HepG2 (cell line): ENCODE measurements around the gene DNAI2. TPM values are rescaled to one million over a fixed set of nuclear protein-coding genes. Genes with fewer than 3 reads are reported as not detected.
A peak's percentile ranks its signal among the peaks of the same experiment; 100 is the strongest.

Source experiments
- ATAC-seq: fragments of 200-7000 bp; cut with Tn5 transposase; 3 replicates; pipeline ENCODE4 v1.9.1; 2020; ENCODE audit warnings: mild to moderate bottlenecking, moderate library complexity
- BruUV-seq: library from RNA; stranded (reverse); fragments of 400-500 nt; replicated peaks from 2 replicates; lab custom pipeline; 2021; lab: Mats Ljungman, UMichigan
- CTCF ChIA-PET: fragments of 300-600 bp; formaldehyde crosslinking; extraction: SDS; loops from one replicate; lab custom pipeline; 2021; ENCODE audit warnings: low total read pairs, inconsistent platforms, low intra/inter-chr PET ratio; lab: Yijun Ruan, JAX
- POLR2A ChIA-PET: fragments of 350-600 bp; sonication (Branson Sonifier 250); formaldehyde crosslinking; loops from one replicate; lab custom pipeline; 2020; ENCODE audit warnings: antibody characterized with exemption, inconsistent platforms; lab: Yijun Ruan, JAX
- DNase-seq: peaks from one replicate; pipeline ENCODE4 v3.0.0-alpha.2; 2015; ENCODE audit warnings: low spot score
- FAIRE-seq: peaks from 3 replicates; lab custom pipeline; 2011; peaks lifted over from hg19 to GRCh38; lab: Jason Lieb, UNC
- H2AFZ ChIP-seq: one replicate; pipeline ENCODE4 v1.6.1; 2011; ENCODE audit warnings: low read length, inconsistent platforms
- H3K27ac ChIP-seq: fragments of 300-600 bp; 3 replicates; pipeline ENCODE4 v1.8.0; 2011; ENCODE audit warnings: mixed run types, mild to moderate bottlenecking, mixed read lengths, low read length, inconsistent platforms; ENCODE audit not compliant: insufficient read depth; ENCODE audit errors: extremely low read length
- H3K27me3 ChIP-seq, 2 experiments: fragments of 200-600 bp in 1 of 2; 2 replicates in 1 of 2; 3 replicates in 1 of 2; pipeline versions ENCODE4 v1.6.0 to v1.8.0; 2011; ENCODE audit warnings: low read length in 2 of 2, mild to moderate bottlenecking in 2 of 2, moderate library complexity in 2 of 2, inconsistent platforms in 1 of 2; ENCODE audit not compliant: insufficient read depth in 2 of 2, control insufficient read depth in 1 of 2
- H3K36me3 ChIP-seq, 2 experiments: fragments of 200-600 bp in 1 of 2; replicated peaks in 1 of 2; 2 replicates in 1 of 2; 3 replicates in 1 of 2; pipeline versions ENCODE4 v1.5.1 to v1.8.0; 2011; ENCODE audit warnings: low read length in 2 of 2, inconsistent platforms in 1 of 2; ENCODE audit not compliant: insufficient read depth in 2 of 2, control insufficient read depth in 1 of 2
- H3K4me1 ChIP-seq: 2 replicates; pipeline ENCODE4 v1.5.1; 2012; ENCODE audit warnings: low read length, inconsistent platforms; ENCODE audit not compliant: insufficient read depth
- H3K4me2 ChIP-seq: 2 replicates; pipeline ENCODE4 v1.6.0; 2011; ENCODE audit warnings: low read depth, low read length, inconsistent platforms
- H3K4me3 ChIP-seq, 3 experiments: fragments of 200-600 bp in 1 of 3; sonication (generic), shearing (Covaris generic) in 1 of 3; replicated peaks in 1 of 3; 2 replicates each; pipeline ENCODE4 v1.5.1; 2011 to 2016; ENCODE audit warnings: low read length in 3 of 3, inconsistent platforms in 2 of 3, low read depth in 2 of 3, mild to moderate bottlenecking in 2 of 3, control low read depth in 1 of 3, mixed read lengths in 1 of 3; ENCODE audit not compliant: insufficient read depth in 1 of 3
- H3K79me2 ChIP-seq: one replicate; pipeline ENCODE4 v1.6.1; 2011; ENCODE audit warnings: low read length, inconsistent platforms; ENCODE audit not compliant: insufficient read depth
- H3K9ac ChIP-seq: 2 replicates; pipeline ENCODE4 v1.6.0; 2011; ENCODE audit warnings: mild to moderate bottlenecking, low read depth, low read length, inconsistent platforms; ENCODE audit not compliant: insufficient read depth
- H3K9me3 ChIP-seq: 2 replicates; pipeline ENCODE4 v1.5.1; 2012; ENCODE audit warnings: mild to moderate bottlenecking, low read length
- H4K20me1 ChIP-seq: 2 replicates; pipeline ENCODE4 v1.6.0; 2011; ENCODE audit warnings: inconsistent platforms, mild to moderate bottlenecking, low read length, moderate library complexity; ENCODE audit not compliant: insufficient read depth
- ARID4A ChIP-seq: sonication (generic); formaldehyde crosslinking; IDR thresholded peaks from 2 replicates; pipeline ENCODE4 v1.5.0; 2020; ENCODE audit warnings: mild to moderate bottlenecking, missing genetic modification reagents, borderline replicate concordance
- KAT2B ChIP-seq: fragments of 150-350 bp; IDR thresholded peaks from 2 replicates; pipeline ENCODE4 v1.6.1; 2014; ENCODE audit warnings: low read depth, low read length, borderline replicate concordance
- NAIF1 ChIP-seq: sonication (generic); formaldehyde crosslinking; IDR thresholded peaks from 2 replicates; pipeline ENCODE4 v1.5.0; 2020; ENCODE audit warnings: mild to moderate bottlenecking, missing genetic modification reagents, borderline replicate concordance
- NFIB ChIP-seq: sonication (generic); formaldehyde crosslinking; IDR thresholded peaks from 2 replicates; pipeline ENCODE4 v1.9.0; 2021; ENCODE audit warnings: missing genetic modification reagents, mild to moderate bottlenecking, borderline replicate concordance
- PHF5A ChIP-seq: IDR thresholded peaks from one replicate; pipeline ENCODE4 v1.6.1; 2018; ENCODE audit warnings: low read depth, missing genetic modification reagents; ENCODE audit not compliant: unreplicated experiment
- SIX1 ChIP-seq: sonication (generic); formaldehyde crosslinking; IDR thresholded peaks from 2 replicates; pipeline ENCODE4 v1.4.0; 2020; ENCODE audit warnings: missing genetic modification reagents, borderline replicate concordance
- ZBTB39 ChIP-seq: sonication (generic); formaldehyde crosslinking; IDR thresholded peaks from 2 replicates; pipeline ENCODE4 v1.5.0; 2020; ENCODE audit warnings: missing genetic modification reagents
- ZNF788 ChIP-seq: sonication (generic); formaldehyde crosslinking; IDR thresholded peaks from 2 replicates; pipeline ENCODE4 v1.5.0; 2020; ENCODE audit warnings: mild to moderate bottlenecking, missing genetic modification reagents, borderline replicate concordance
- ZXDC ChIP-seq: sonication (generic); formaldehyde crosslinking; IDR thresholded peaks from 2 replicates; pipeline ENCODE4 v1.5.0; 2020; ENCODE audit warnings: mild to moderate bottlenecking, missing genetic modification reagents
- WGBS: methylation state at CpG from one replicate; pipeline ENCODE4 v1.1.6; 2017; ENCODE audit warnings: low lambda C conversion rate; 5-methylcytosine and 5-hydroxymethylcytosine counted together
- in situ Hi-C: cut with HindIII; loops from 2 replicates; pipeline ENCODE4 v1.10.0; 2017; ENCODE audit warnings: low pct_unique_long_range_greater_than_20kb; ENCODE audit not compliant: extremely low pct_ligation_motif_present
- intact Hi-C: fragments of 100-400 bp; cut with micrococcal nuclease; formaldehyde crosslinking; loops from one replicate; pipeline ENCODE4 v1.10.0; 2022; ENCODE audit not compliant: unreplicated experiment
- polyA plus RNA-seq, 8 experiments: library from polyadenylated mRNA; depleted of rRNA in 3 of 8; stranded (reverse) in 7 of 8; unstranded in 1 of 8; fragments of >200 nt; fragmentation: Illumina TruSeq in 4 of 8; extraction: Trizol in 4 of 8; gene quantifications; 2 replicates each; pipeline versions ENCODE4 v1.2.1 to v1.2.3, GENCODE V29; 2011 to 2016; ENCODE audit warnings: low read depth in 4 of 8, missing spikeins in 1 of 8, mixed read lengths in 1 of 8; ENCODE audit not compliant: insufficient read depth in 1 of 8
- total RNA-seq, 5 experiments: library from RNA; depleted of rRNA; stranded (reverse); fragments of >200 nt; fragmentation: Illumina TruSeq; extraction: Trizol; gene quantifications; 2 replicates each; pipeline ENCODE4 v1.2.3, GENCODE V29; 2016; ENCODE audit warnings: low read depth in 1 of 5

The DNAI2 gene
- total and polyA plus RNA-seq, 2 of the 13 experiments (the other 11 are each of a cell fraction or from before 2014, with no cell fraction given) = not detected

GRCh38 chr17:74290340-74290739 is 16.3 kb downstream of the DNAI2 start:
- H3K4me3 ChIP-seq = no peak overlapping the region
- H3K36me3 ChIP-seq = no peaks in the 10 kb centered on the region
- no peaks in the 10 kb centered on the region for H3K9me3 ChIP-seq
- no TSS peak for BruUV-seq
- WGBS = 38% methylated on average over 11 of the region's 11 CpGs
- H2AFZ ChIP-seq = no peak overlapping the region
- CTCF ChIA-PET = no interaction called here
- no peaks in the 10 kb centered on the region for H3K79me2 ChIP-seq
- intact Hi-C loops = no loop called here
- H3K4me1 ChIP-seq = no peaks in the 10 kb centered on the region
- no peak overlapping the region for H3K9ac ChIP-seq
- no peak overlapping the region for H3K27ac ChIP-seq
- H3K27me3 ChIP-seq = peaks cover 4 to 25% of the 10 kb centered on the region in 2 experiments; a peak in 3 of 5 replicates
- in situ Hi-C loops = no loop called here
- no peak for TF ChIP-seq ZBTB39 (CRISPR knock-in tag)
- TF ChIP-seq NAIF1 = no peak
- no peak for TF ChIP-seq SIX1 (CRISPR knock-in tag)
- TF ChIP-seq ZXDC (CRISPR knock-in tag) = no peak
- no peak for TF ChIP-seq ZNF788 (CRISPR knock-in tag)
- no peak for TF ChIP-seq PHF5A (CRISPR knock-in tag)
- TF ChIP-seq KAT2B = no peak
- TF ChIP-seq NFIB = no peak
- TF ChIP-seq ARID4A = no peak
- DNase-seq = no peak
- POLR2A ChIA-PET = no interaction called here
- FAIRE-seq = no peak
- ATAC-seq = peak; percentile 44; the same call in 2 of the 3 replicates
- H4K20me1 ChIP-seq = no peaks in the 10 kb centered on the region
- no peak overlapping the region for H3K4me2 ChIP-seq
